Suprapubic skin (tissue), 3 donors: ENCODE data around the gene PRCC.

Source experiments
- EP300 ChIP-seq: sonication (generic); formaldehyde crosslinking; IDR thresholded peaks from one replicate; pipeline ENCODE4 v1.6.1; 2017; ENCODE audit warnings: antibody characterized with exemption
- POLR2A ChIP-seq, 2 donors: fragments of 450-650 bp; IDR thresholded peaks; one replicate each; pipeline ENCODE4 v1.6.1; 2017; ENCODE audit warnings: antibody characterized with exemption in 2 of 2, mild to moderate bottlenecking in 2 of 2, moderate library complexity in 2 of 2
- TF ChIP-seq, protein P1 (sequence below), 2 donors: fragments of 200-600 bp in 1 of 2; fragments of 450-650 bp in 1 of 2; sonication (generic) in 1 of 2; IDR thresholded peaks; one replicate each; pipeline ENCODE4 v1.5.1; 2016 to 2019; ENCODE audit warnings: antibody characterized with exemption in 2 of 2, mild to moderate bottlenecking in 1 of 2, moderate library complexity in 1 of 2

DNA sequence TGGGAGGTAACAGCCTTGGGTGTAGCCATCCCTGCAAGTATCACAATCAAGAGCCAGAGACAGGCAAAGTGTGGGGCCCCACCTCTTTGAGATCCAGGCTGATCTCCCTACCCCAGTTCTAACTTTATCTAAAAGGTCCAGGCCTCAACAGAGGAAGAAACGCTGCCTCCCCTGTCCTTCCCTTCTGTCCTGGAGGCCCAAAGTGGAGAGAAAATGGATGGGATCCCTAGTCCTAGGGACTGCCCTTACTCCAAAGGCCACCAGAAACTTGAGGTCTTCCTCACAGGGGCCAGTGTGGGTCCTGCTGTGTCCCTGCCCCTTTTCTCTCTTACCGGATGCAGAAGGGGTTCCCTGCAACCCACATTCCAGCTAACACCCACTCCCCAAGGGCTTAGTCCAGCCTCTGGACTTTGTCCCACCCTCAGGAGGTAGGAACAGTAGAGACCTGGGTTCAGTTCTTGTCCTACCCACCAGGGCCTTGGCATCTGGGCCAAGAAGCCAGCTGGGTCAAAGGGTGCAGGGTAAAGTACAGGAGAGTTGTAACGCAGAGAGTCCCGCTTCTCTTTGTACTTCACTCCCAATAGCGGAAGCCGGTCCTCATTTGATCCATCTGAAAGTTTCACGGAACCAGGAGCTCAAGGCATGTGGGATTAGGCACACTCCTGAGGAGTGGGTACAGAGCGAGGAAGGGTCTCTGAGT lies 17.8 kb upstream of the PRCC start:
- TF ChIP-seq, protein P1, sequence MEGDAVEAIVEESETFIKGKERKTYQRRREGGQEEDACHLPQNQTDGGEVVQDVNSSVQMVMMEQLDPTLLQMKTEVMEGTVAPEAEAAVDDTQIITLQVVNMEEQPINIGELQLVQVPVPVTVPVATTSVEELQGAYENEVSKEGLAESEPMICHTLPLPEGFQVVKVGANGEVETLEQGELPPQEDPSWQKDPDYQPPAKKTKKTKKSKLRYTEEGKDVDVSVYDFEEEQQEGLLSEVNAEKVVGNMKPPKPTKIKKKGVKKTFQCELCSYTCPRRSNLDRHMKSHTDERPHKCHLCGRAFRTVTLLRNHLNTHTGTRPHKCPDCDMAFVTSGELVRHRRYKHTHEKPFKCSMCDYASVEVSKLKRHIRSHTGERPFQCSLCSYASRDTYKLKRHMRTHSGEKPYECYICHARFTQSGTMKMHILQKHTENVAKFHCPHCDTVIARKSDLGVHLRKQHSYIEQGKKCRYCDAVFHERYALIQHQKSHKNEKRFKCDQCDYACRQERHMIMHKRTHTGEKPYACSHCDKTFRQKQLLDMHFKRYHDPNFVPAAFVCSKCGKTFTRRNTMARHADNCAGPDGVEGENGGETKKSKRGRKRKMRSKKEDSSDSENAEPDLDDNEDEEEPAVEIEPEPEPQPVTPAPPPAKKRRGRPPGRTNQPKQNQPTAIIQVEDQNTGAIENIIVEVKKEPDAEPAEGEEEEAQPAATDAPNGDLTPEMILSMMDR (IDR thresholded peaks at IDR 0.05) = no peak
- TF ChIP-seq POLR2A (IDR thresholded peaks at IDR 0.05) (no peak), EP300 (no peak)
